Effector CD8-positive, alpha-beta T cell (primary cell): Measurements from ENCODE around the gene CCNQ.

ENCODE experiments used
- DNase-seq: peaks from one replicate; lab custom pipeline; 2025; lab: John Stamatoyannopoulos, UW
- total RNA-seq, 4 experiments: gene quantifications; one replicate each; lab custom pipeline; 2026; lab: John Stamatoyannopoulos, UW

The CCNQ gene
- total RNA-seq, result 23.2 to 33.4 (median 25.9) reads per million in 4 experiments

GRCh38 chrX:153598541-153599191, at the start of gene CCNQ:
CCNQ (minus strand) TSS chrX:153599139; CDS start chrX:153599073, 66 bp downstream.
- DNase-seq, result no peak

- no peak for DNase-seq
Measured at GRCh38 chrX:153647461-153648357, 48.8 kb upstream of the CCNQ start.

DNA sequence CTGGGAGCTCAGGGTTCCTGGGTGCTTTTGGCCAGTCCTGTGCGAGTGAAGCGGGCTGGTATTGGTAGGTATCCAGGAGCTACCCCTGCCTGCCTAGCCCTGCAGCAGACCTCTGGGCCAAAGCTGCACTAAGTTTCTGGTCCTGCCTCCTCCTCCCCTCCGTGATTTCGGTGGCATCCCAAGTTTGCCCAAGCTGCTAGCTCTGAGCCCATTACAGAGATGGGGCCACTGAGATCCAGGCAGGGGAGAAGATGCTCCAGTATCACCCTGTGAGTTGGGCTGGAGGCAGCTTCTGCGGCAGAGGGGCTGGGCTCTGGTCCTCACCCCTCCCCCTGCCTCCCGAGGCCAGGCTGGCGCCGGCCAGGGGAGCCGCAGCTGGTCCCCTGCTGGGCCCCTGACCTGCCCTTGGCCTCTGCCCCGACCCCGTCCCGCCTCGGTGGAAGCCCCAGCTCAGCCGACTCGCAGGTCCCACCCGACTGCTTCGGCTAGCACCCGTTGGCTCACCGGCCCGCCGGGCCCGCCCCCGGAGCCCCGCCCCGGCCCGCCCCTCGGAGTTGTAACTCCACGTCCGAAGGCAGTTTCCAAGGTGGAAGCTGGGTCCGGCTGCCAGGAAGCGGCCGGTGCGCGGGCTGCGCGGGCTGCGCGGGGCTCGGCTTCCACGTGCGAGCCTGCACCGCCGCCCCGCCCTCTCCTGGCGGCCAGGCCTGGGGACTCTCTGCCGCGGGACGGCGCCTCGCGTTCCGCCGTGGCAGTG, 47.9 kb upstream of the CCNQ start, which contains the start of gene DUSP9:
DUSP9 (plus strand) TSS at position 584 of the 754 bp plus-strand sequence. CDS start 751 bp downstream, outside the sequence.
- no peak for DNase-seq

DNA sequence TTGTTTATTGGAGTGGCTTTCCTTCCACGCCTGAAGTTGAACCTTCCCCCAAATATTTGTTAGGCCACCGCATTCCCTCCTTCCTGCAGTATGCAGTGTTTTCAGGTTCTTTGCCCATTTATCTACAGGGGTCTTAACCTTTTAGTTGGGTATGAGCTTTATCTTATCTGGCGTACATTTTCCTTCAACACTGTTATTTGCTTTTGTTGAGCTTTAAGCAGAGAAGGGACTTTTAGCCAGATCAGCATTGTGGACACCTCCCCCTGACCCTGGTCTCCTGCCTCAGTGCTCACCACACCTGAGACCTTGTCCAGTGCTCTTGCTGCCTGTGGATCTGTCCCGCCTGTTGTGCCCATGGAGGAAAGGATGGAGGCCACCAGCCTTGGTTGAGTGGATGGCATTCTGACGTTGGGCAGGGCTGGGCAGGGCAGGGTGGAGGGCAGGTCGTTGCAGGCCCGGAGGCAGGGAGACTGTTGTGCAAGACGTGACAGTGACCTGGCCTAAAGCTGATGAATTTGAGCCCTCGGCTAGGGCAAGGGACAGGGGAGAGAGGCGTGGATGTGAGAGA, 47.1 kb upstream of the CCNQ start:
- DNase-seq, result no peak

- DNase-seq, result no peak
Measured at GRCh38 chrX:153645151-153645550, 46.2 kb upstream of the CCNQ start.

GRCh38 chrX:153644356-153645125, 45.6 kb upstream of the CCNQ start:
- DNase-seq, result no peak

DNA sequence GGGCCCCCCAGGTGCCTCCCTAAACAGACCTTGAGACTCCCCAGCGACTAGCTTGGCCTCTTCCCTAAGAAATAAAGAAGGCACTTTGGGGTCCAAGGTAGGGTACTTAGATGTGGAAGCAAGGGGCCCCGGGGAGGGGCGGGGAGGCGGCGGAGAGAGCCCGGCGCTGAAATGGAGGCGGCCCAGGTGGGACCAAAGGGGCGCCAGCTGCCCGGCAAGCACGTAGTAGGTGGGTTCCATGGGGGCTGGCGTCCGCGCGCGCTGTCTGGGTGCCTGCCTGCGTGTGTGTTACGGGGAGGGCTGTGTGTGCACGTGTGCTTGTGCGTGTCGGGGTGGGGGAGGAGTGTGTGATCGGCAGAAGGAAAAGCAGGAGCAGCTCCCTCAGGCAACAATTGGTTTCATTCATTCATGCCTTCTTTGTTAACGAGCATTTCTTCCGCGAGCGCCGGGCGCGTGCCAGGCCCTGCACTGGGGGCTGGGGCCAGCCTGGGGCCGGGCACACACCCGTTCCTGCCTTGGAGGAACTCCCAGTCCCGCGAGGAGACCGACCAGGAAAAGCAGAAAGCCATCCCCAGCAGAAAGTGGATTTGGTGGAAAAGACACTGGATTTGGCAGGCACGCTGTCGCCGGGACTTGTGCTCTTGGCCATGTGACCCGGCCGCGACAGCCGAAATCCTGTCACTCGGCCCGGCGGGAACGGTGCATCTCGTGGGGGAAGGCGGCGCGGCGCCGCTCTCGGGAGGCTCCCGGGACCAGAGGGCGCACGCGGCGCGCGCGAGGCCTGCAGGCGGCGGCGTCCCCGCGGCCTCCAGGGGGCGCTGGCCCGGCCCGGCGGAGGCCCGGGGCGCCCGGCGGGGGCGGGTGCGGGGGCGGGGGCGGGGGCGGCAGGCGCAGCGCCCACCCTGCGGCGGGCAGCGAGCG, 44.8 kb upstream of the CCNQ start:
- DNase-seq, result no peak

DNA sequence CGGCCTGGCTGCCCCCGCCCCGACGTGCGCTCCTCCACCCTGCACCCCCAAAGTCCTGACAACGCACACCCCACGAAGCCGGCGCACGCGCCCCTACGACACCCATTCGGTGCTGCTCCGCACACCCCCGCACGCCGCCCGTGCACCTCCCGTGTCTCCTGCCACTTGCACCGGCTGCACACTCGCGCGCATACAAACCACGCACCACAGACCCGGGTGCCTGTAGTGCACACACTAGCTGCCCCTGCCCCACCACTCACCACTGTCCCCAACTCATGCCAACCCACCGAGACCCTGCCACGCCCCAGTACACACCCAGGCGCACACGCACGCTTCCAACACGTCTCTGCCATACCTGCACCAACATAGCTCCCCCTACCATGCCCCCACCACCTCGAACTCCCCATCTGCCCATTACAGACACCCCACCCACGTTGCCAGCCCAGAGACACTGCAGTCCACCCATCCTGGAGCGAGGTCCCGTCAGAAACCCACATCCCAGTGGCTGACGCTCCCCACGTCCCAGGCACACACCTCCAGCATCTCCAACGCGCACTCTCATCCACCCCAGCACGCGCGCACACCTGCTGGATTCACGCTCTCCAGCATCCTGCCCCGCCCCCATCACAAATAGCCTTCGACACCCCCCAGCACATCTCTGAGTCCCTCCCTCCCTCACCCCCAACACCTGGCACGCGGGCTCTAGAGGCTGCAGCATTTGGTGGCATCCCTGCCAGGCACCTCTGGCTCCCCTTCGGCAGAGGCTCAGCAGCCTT, 43.9 kb upstream of the CCNQ start:
- DNase-seq, result no peak

DNA sequence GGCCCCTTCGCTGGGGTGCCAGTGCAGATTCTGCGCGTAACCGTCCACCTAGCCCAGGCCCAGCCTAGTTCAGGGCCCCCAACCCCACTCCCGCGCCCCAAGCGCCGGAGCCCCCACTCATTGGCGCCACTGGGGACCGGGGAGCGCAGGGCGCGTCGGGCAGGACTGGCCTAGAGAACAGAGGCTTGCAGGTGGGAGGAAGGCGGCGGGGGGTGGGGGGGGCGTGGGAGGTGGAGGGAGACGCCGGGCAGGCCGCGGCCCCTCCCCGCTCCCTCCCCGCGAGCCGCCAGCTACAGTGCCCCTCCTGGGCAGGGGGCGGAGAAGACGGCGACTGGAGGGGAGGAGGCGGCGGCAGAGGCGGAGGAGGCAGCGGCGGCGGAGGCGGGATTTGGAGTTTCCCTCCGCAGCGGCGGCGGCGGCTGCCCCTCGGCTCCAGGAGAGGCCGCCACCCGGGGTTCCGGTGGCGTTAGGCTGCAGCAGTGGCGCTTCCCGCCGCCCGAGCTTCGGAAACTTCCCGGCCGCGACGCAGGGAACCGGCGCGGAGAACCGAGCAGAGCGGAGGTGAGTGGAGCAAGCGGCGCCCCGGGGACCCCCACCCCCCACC, 43.2 kb upstream of the CCNQ start:
- no peak for DNase-seq

DNA sequence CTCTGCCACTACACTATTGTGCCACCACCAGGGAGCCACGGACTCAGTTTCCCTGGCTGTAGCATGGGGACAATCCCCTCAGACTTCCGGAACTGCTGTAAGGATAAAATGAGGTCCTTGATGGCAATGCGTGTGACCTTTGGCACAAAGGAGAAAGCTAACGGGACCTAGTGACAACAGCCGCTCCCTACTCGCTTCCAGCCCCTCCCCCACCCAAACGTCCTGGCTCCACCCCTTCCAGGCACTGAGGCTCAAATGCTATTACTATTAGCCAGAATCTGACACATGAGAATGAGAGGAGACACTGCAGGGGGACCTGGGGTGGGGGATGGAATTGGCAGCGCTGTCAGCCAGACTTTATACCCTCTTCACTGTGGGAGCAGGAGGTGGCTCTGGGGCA, 42.7 kb upstream of the CCNQ start:
- DNase-seq, result no peak

DNA sequence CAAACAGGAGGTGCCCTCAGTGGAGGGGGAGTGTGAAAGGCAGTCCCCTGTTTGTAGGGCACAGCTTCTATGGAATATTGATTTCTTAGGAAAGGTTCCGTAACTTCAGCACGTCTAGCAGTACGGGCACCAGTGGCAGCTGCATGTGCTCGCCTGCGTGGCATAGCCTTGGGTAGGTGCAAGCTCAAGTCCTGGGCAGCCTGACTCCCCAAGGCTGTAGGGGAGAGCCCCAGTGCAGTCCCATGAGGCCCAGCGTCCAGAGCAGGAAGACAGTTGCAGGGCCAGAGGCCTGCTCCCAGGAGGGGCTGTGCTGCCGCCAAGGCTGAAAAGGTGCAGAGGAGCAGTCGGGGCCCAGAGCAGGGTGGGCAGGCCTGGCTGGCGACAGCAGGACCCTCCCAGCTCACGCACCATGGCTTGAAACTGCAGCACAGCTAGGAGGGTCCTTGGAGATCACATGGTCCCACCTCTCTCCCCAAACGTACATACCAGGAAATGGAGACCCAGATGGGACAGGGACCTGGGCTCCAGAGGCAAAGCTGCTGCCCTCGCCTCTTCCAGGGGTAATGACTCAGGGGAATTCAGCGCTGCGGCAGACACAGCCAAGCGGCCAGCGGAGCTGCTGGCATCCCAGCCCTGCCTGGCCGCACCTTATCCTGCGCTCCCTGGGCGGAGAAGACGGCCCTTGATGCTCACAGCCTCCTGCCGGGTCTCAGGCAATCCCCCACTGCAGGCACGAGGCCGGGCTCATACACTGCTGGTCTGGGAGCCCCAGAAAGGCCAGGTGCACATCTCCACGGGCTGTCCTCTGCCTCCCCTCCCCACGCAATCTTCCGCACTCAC, 42.0 kb upstream of the CCNQ start:
- no peak for DNase-seq

- no peak for DNase-seq
Measured at GRCh38 chrX:153640045-153640686, 41.2 kb upstream of the CCNQ start.

DNA sequence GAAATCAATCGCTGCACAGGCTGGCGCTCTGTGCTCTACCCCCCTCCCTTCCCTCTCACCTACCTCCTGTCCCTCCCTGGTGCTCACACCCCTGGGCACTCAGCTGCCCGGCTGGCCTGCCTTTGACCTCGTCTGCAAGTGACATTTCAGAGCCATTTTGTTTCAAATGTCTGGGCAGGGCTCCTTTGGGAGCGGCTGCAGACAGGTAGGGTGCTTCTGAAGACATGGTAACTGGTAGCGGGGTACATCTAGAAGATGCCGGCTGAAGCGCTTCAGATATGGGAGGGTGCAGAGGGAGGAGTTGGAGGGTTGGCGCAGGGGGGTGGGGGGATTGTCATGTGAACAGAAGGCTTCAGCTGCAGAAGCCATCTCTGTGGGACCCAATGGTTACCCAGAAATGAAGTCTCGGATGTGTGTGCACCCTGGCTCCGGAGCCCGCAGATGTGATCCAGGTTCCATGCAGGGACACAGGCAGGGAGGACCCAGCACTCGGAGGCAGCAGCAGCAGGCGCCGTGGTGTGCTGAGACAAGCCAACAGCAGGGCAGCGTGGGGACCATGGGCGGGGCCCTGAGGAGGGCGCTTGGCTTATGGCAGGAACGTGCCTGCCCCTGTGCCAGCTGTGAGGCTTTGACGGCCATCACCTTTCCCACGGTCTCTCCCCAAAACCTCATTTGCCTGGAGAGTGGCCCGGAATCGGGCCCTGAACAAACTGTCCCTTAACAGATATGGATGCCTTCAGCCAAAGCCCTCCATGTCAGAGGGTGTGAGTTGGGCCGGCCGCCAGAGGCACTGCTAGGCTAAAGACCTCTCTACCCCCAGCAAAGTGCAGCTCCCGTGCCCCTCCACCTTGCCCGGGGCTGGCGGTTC, 40.5 kb upstream of the CCNQ start:
- DNase-seq, result no peak

DNA sequence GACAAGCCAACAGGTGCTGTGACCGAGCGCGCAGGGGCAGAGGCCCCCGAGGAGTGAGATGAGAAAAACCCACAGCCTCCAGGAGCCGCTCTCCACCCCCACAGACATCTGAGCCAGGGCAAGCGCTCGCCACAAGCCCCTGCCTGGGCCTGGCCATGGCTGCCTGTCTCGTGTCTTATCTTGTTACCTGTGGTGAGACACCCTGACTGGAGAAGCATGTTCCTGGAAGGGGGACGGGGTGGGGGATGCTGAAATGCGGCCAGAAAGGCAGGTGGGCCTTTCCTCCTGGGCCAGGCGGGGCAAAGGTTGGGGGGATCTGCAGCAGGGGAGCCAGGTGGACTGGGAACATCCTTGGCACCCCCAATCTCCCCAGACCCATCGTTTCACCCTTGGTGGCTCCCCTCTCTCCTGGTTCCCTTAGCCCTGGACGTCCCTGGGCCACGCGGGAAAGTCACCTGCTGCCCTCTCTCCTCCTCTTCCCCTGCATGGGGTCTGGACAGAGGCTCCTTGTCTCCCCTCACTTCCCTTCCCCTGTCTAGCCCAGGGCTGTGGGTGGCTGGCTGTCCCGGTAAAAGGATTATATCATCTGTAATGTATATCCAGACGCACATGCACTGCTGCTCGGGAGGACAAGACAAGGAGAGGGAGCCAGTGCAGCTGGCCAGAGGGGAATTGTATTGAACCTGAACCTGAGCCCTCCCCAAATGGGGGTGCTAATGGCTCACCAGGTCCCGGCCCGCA, 39.7 kb upstream of the CCNQ start:
- no peak for DNase-seq

- no peak for DNase-seq
Measured at GRCh38 chrX:153638041-153638371, 39.1 kb upstream of the CCNQ start.
